Limb (tissue), 2 donors: ENCODE measurements around the gene IL7R.
"Not testable (repeated sequence)": the region's sequence is repeated elsewhere in the genome, so short reads cannot be mapped to it uniquely, and the experiment has no call there.

Experiments
- DNase-seq, 2 donors: peaks; one replicate each; pipeline ENCODE4 v3.0.0-alpha.2; 2016; ENCODE audit errors: extremely low spot score in 2 of 2

IL7R gene

DNA sequence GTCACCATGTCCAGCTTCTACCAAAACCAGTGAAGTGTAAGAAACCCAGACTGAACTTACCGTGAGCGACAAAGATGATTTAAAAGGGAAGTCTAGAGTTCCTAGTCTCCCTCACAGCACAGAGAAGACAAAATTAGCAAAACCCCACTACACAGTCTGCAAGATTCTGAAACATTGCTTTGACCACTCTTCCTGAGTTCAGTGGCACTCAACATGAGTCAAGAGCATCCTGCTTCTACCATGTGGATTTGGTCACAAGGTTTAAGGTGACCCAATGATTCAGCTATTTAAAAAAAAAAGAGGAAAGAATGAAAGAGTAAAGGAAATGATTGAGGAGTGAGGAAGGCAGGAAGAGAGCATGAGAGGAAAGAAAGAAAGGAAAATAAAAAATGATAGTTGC, 19.8 kb downstream of the IL7R start:
- DNase-seq: no peak

DNA sequence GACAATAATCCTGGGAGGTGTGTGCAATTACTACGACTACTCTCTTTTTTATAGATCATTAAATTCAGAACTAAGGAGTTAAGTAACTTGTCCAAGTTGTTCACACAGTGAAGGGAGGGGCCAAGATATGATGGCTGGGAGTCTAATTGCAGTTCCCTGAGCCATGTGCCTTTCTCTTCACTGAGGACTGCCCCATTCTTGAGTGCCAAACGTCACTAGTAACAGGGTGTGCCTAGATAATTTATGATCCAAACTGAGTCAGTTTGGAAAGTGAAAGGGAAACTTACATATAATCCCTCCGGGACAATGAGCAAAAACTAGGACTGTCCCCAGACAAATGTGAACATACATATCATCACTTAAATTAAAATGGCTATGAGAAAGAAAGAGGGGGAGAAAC, 20.2 kb downstream of the IL7R start:
- DNase-seq: no peak

DNA sequence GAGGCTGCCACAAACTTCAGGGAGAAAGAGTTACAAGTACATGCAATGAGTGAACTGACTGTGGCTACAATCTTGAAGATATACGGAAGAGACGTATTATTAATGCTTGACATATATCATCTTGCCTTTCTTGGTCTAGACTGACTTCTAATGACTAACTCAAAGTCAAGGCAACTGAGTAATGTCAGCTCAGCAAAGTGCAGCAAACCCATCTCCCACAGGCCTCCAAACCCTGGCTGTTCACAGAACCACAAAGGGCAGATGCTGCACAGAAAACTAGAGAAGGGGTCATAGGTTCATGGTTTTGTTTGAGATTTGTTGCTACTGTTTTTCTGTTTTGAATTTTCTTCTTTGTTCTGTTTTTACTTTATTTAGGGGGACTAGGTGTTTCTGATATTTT, 21.0 kb downstream of the IL7R start:
- DNase-seq: no peak

DNA sequence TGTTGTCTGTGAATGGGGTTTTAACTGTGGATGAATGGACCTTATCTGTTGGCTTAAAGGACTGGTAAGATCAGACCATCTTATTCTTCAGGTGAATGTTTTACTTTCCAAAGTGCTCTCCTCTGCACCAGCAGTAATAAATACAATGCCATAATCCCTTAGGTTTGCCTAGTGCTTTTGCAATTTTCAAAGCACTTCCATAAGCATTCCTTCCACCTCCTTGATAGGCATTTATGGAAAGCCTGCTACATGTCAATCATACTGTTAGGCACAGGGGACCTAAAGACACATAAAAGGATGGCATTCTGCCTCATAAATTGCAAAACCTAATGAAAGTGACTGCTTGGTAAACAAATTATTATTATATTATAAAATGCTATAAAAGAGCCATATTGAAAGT, 21.4 kb downstream of the IL7R start:
- no peak for DNase-seq

DNA sequence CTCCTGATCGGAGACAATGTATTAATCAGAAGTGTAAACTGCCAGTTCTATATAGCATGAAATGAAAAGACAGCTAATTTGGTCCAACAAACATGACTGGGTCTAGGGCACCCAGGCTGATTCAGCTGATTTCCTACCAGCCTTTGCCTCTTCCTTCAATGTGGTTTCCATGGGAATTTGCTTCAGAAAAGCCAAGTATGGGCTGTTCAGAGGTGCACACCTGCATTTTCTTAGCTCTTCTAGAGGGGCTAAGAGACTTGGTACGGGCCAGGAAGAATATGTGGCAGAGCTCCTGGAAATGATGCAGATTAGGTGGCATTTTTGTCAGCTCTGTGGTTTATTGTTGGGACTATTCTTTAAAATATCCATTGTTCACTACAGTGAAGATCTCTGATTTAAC, 22.4 kb downstream of the IL7R start:
- DNase-seq: no peak

DNA sequence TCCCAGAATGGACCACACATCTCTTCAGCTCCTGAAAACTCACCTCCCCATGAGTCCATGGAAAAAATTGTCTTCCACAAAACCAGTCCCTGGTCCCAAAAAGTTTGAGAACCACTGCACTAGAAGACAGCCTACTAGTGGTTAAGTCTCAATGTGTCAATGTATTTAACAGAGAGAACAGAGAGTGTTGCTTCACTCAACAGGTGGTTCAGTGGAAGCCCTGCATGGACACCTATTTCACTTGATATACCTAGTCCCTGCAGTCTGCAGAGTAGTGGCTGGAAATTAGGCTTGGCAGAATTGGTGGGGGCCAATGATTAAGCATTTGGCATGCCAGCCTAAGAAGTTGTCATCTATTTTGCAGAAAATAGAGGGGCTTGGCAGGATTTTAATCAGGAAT, 23.0 kb downstream of the IL7R start:
- no peak for DNase-seq

DNA sequence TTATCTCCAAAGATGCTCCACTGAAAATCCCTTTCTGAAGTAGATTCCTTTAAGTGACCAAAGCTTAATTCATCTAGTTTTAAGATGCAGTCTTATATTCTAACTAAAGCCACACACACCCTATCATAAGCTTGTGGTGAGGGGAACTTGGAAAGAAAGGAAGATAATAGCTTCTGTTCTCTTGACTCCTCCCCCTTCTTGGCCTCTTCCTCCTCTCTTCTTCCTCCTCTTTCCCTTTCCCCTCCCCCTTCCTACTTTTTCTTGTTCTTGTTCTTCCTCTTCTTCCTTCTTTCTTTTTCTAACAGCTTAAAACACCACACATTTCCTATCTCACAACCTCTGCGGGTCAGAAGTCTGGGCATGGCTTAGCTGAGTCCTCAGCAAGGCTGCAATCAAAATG, 23.5 kb downstream of the IL7R start:
- no peak for DNase-seq

DNA sequence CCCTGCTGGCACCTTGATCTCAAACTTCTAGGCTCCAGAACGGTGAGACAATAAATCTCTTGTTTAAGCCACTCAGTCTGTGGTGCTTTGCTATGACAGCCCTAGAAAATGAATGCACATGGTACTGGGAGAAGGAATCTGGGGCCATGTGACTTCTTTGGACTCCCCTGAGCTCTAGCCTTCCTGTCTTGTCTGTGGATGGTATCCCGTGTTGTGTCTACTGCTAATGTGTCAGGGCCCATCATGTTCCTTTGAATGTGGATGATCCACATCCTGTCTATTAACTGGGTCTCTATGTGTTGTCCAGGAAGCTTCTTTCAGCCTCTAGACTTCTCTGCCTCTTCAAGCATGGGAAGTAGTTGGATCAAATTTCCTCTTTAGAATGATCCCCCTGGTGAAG, 25.1 kb downstream of the IL7R start:
- DNase-seq: no peak

DNA sequence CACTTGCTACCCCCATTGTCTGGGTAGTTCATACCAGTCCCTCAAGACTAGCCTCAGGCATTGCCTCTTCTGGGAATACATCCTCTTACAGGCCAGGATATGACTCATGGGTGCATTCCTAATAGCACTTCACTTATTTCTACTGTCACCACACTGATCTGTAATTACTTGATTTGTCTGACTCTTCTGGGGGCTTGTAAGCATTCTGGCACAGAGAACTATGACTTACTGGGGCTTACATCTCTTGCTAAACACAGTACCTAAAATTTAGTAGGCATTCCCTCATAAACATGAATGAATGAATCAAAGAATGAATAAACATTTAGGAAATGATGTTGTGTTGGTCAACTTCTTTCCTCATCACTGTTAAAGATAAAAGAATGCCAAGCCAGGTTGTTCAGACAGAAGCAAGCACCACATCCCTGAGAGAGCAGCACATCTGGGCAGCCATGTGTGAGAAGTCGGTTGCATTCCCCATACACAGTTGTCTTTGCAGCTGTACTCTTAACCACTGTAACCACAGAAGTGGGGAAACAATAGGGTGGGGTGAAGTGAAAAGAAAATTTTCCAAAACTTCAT, 27.6 kb downstream of the IL7R start:
- no peak for DNase-seq

DNA sequence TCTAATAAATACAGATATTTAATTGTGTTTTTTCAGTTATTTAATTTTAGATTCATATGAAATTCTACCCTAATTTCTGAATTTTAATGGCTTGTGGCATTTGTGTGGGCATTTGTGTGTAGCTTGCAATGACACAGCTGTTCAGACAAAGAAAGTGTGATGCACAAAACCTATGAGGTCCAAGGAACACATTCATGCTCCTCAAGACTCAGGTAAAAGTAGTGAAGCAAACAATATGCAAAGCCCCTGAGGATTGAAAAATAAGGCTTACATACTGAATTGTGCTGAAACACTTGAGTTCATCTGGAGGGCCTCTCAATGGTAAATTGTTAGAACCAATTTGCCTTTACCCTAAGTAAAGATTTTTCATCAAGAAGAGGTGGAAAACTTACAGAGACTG, 28.1 kb downstream of the IL7R start:
- no peak for DNase-seq

DNA sequence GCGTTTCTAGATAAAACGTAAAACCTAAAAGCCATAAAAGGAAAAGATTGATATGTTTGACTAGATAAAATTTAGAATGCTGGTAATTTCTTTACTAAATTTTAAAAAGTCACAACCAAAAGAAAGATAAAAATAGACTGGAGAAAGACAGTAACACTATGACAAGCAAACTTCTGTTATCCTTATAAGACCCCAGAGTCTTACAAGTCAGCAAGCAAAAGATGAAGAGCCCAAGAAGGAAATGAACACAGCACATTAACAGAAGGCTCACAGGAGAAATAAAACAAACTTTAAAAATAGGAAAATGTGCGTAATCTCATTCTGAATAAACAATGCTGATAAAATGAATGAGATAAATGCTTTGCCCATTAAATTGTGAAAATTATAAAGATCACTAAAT, 29.7 kb downstream of the IL7R start:
- DNase-seq: no peak

DNA sequence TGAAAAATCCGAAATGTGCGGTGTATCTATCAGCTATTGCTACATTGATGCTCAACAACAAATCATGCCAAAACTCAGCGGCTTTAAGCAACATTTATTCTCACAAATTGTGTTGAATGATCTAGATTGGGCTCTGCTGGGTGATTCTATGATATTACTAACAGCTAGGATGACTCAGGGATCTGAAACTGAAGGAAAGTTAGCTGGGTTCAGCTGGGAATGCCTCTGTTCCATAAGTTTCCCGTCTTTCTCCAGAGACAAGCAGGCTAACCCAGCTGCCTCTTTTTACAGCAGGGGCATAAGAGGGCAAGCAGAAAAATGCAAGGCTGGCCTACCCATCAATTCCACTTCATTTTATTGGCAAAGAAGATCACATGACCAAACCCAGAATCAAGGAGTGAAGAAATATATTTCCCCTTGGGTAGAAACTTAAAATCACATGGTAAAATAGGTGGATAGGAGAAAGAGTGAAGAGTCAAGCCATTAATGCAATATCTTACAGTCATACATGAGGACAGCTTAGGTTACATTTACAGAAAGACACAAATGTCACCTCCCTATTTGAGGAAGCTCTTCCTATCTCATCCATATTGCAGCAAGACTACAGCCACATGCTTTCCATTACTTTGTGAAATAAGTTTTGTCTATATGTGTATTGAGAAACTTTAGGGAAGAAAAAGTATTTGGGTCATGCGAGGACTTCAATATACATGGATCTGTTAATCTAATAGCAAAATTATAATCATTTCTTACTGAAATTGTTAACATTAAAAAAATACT, 30.8 kb downstream of the IL7R start:
- no peak for DNase-seq

DNA sequence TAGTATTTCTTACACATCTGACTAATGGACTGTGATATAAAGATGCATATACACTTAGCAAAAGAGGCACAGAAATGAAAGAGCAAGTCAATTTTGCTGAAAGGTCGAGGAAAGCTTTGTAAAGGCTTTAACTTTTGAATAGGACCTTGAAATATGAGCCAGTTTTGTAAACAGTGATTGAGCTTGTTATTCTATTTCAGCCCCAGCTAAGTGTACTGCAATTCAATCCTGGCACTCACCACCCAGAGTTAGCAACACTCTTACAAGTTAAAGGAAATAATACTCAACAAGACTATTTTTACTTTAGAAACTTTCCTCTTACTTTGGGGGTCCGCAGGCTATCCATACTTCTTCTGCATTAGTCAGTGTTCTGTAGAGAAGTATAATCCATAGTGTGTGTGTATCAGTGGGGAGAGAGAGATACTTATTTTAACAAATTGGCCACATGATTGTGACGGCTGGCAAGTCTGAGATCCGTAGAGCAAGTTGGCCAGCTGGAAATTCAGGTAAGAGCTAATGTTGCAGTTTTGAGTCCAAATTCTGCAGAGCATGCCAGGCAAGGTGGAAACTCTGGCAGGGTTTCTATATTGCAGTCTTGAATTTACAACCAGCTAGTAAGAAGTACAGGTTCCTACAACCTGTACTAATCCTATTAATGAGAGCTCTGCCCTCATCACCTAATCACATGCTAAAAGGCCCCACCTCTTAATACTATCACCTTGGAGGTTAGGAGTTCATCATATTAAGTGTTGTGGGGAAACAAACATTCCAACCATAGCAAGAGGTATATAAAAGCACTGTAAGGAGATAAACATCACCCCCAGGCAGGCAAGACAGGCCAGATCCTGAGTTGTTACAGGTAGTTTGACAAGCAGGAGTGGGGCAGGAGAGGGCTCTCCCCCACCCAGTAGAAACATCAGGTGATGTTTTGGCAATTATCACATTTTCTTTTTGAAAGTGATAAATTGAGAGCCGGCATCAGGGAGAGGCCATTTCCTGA, 33.6 kb downstream of the IL7R start:
- DNase-seq: no peak

DNA sequence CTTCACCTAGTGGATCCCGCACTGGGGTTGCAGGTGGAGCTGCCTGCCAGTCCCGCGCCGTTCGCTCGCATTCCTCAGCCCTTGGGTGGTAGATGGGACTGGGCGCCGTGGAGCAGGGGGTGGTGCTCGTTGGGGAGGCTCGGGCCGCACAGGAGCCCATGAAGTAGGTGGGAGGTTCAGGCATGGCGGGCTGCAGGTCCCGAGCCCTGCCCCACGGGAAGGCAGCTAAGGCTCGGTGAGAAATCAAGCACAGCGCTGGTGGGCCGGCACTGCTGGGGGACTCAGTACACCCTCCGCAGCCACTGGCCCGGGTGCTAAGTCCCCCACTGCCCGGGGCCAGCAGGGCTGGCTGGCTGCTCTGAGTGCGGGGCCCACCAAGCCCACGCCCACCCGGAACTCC, 36.1 kb downstream of the IL7R start:
- not testable (repeated sequence) for DNase-seq

DNA sequence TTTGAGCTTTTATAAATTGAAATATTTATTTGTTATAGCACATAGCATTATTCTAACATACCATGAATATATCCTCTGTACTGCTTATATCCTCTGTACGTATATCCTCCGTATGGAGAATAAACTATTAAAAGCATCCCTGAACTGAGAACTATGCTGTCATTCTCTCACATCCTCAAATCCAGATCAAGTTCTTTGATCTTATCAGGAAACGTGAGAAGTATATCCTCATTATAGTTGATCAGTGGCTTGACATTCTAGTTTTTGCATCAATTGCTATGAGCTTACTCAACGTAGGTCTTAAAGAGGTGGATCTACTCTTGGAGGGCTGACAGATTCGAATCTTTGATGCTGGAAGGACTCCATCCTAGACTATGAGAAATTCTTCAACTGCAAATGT, 37.4 kb downstream of the IL7R start:
- DNase-seq: no peak

DNA sequence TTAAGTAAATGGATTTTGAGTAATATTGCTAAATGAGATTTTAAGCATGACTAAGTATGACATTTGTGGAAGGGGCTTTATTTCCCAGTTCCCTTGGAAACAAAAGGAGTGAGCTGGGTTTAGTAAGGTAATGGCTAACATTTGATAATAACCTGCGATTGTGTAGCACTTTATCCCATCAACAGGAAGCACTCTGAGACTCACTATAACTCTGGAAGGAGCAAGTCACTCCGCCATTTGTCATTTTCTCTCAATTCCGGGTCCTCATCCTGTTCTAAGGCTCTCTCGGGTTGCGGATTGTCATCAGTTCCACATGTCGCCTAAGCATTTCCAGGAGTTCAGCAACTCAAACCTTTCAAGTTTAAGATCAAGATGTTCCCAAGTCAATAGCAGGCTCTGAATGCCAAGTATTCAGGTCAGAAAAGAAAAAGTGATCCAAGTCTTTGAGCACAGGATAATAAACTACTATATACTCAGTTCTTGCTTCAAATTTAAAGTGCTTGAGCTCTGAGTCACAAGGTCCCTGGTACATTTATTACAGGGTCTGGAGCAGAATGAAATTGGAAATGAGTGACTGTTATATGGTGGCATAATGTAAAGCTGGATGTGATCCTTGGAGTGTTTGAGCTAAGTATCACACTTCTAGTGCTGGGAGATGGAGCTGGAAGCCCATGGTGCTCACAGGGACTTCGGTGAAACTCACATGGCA, 42.4 kb downstream of the IL7R start:
- DNase-seq: no peak

DNA sequence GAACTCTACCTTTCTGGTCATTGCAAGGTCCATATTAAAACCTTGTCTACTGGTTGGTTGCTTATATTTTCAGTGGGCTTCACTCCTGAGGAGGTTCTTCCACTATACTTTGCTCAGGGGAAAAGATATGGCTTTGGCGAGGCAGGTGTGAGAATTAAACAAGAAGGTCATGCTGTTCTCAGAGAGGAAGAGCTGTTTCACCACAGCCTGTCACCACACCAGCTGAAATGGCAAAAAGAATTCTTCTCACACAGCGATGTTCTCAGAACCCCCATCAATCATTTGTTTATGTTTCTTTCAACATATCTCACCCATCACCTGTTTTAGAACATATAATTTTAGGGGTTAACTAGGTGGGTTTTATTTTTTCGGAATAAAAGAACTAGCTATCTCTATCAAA, 43.1 kb downstream of the IL7R start:
- no peak for DNase-seq

DNA sequence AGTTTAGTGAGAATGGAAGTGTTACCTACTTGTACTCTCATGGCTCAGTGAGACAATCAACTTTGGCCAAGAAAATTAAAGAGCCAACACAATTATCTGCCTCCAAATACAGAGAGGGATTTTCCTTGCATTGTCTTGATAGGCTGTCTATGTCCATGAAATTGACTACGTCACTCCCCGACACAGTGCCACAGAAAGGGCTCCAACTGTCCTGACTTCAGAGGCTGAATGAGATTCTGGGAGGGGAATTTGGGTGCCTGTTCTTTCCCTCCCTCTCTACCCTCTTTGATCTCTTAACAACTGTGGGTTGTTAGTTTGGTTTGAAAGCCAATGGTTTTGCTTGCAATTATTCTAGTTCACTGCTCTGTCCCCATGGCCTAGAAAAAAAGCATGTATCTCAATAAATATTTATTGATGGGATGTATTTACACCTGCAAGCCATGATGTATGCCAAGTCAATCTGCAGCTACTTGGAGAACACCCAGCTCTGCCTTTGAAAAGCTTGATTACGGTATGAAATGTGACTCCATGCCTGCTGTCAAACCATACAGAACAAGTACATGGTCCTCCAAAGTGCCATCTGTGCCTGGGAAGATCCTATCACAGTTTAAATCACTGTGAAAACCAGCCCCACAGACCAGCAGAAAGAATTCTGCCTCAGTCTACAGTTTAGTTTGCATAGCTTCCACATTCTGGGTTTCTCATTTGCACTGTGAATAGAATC, 44.4 kb downstream of the IL7R start:
- no peak for DNase-seq

DNA sequence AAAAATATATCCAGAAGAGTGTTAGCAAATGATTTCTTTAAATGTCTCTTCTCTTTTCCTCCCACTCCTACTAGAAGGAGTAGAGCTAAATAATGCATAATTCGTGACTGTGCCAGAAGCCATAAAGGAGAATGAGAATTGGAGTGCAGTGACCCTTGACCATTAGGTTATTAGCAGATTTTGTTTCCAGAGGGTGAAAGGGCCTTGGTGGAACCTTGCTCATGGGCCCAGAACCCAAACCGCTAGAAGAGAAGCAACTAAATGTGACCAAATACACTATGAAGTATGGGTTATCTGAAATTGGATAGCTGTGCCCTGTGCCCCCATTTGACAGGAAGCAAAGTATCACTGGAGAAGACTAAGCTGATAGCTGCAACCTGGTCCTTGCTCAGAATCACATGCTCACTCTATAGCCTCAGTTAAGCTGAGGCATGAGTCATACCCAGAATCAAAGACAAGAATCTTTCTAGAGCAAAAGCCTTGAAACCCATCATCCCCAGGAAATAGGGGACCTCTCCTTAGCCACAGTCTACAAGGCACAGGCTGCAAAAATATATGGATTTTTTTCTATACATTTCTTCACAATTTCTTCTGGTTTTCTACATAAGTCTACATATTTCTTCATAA, 45.5 kb downstream of the IL7R start:
- no peak for DNase-seq

DNA sequence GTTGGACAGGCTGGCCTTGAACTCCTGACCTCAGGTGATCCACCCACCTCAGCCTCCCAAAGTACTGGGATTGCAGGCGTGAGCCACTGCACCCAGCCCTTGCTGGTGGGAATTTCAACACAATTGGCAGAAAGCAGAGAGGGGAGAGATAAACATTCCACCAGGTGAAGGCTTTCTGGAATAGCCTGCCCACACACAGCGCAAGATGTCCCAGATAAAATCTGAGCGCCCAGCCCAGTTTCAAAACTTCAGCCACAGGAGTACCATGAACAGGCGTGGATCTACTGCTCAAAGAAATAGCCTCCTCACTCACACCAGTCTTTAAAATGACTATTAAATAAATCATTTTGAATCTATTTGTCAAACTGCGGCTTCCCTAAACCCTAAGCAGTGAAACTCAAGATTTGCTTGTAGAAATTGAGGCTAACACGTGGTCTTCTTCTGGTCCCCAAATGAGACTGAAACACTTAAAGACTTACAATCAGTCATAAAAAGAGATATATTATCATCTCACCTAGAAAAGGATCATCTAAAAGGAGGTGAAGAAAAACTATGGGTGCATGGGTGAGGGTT, 47.0 kb downstream of the IL7R start:
- no peak for DNase-seq
